ENCODE data around the gene FAM193B.

The FAM193B gene

DNA sequence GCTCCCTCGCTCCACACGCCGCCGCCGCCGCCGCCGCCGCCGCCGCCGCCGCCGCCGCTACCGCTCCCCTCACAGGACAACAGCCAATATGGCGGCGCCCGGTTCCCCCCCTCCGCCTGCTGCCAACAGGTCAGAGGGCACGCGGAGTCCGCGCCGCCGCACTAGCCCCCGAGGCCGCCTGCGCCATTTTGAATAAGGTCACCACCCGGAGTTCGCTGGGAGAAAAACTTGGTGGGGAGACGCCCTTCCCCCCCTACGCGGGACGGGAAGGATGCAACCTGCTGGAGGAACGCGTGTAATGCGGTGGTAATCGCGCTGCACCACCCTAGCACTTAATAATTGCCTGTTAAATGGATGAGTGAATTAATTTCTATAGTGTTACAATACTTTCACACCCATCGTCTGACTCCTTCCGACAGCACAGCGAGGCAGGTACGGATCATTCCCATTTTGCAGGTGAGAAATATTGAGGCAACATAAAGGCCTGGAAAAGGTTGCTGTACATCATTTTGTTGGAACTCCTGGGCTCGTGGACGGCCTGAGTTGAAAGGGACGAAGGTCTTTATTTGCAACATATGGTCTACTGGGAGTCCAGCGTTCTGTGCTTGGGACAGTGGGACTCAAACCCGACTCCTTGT, at the start of gene FAM193B:
Gene FAM193B, minus strand, starts transcription at position 90 of the 638 bp plus-strand sequence. CDS start 105 bp downstream, outside the sequence.
- DNase-seq (ENCODE audit: low read depth) = peak; percentile 89

DNA sequence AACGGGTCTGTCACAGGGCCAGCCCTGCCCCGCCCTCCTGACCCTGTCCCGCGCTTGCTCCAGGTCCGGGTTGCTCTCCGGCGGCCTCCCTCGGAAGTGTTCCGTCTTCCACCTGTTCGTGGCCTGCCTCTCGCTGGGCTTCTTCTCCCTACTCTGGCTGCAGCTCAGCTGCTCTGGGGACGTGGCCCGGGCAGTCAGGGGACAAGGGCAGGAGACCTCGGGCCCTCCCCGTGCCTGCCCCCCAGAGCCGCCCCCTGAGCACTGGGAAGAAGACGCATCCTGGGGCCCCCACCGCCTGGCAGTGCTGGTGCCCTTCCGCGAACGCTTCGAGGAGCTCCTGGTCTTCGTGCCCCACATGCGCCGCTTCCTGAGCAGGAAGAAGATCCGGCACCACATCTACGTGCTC, 49.8 kb upstream of the FAM193B start:
- DNase-seq (ENCODE audit: low read depth) = no peak

DNA sequence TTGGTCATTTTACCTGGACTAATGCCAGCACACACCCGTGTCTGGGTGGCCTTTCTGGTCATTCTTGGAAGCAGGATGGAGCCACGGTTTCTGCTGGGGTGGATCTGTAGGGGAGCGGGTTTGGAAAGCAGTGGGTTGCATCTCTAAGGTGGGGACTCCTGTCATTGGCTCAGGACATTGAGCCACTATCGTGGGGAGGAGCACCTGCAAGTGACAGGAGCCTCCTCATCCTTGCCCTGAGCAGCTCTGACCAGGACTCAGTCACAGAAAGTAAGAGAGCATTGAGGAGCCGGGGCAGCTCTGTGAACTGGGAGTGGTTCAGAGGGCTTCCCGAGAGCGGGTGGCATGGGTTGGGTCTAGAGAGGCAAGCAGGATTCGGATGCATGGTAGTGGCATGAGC, 49.3 kb upstream of the FAM193B start:
- no peak for DNase-seq (ENCODE audit: low read depth)

DNA sequence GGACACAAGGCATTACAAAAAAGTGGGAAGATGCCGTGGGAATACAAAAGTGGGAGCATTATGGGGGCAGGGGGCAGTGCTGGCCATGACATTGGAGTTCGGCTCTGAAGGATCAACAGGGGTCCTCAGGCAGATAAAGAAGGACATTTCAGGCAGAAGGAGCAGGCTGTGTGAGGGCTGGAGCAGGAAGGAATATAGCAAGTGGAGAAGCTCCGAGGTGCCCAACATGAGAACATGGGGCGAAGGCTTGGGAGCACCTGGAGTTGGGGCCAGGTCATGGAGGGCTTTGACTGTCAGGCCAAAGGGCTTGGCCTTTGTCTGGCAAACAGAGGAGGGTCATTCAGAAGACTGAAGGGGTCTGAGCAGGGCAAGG, 48.1 kb upstream of the FAM193B start:
- no peak for DNase-seq (ENCODE audit: low read depth)

DNA sequence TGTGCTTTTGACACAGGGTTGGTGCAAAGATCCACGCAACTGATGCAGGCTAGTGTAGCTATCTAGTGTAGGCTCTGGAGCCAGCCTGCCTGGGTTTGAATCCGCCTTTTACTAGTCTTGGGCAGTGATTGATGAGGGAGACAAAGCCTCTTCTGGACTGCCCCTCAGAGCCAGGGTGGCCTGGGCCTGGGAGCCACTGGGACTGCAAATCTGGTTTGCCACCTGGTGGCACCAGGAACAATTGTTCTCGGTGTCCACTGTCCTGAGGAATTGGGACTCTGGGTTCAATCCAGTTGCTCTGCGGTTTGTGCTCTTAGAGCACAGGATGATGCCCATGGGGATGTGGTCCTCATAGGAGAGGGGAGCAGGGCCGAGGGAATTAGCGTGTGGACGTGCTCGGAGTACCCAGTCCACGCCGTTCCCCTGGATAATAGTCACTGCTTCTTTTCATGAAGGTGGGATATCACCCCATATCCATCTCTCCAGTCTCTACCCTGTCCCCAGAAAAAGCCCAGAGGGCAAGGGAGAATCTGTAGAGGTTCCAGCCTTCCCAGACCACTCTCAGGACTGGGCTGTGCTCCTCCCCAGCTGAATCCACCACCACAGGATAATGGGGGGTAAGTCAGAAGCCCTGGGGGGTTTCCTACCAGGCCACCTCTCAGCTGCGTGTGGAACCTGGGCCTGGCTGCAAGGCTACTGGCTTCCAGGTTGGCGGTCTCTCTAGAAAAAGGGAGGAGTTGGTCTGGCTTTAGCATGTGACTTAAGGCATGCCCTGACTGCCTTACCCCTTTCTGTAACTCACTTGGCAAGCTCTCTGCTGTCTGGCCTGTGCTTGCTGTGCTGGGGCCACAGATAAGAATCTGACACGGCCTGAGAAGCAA, 47.5 kb upstream of the FAM193B start:
- DNase-seq (ENCODE audit: low read depth) = no peak

DNA sequence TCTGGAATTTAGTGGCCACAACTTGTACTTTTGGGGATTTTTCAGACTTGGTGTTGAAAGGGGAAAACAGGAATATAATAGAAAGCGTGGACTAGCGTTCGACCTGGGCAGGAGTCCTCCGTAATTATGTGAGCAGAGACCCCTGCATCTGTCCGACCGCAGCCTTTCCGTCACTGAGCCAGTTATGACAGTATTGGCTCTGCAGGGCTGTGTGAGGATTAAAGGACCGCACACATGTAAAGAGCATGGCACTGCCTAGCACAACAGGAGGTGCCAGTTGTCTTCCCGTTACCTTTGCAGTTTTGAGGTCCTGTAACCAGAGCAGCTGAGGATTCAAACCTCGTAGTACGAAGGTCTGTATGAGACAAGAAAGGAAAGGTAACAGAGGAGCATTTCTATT, 46.8 kb upstream of the FAM193B start:
- no peak for DNase-seq (ENCODE audit: low read depth)

DNA sequence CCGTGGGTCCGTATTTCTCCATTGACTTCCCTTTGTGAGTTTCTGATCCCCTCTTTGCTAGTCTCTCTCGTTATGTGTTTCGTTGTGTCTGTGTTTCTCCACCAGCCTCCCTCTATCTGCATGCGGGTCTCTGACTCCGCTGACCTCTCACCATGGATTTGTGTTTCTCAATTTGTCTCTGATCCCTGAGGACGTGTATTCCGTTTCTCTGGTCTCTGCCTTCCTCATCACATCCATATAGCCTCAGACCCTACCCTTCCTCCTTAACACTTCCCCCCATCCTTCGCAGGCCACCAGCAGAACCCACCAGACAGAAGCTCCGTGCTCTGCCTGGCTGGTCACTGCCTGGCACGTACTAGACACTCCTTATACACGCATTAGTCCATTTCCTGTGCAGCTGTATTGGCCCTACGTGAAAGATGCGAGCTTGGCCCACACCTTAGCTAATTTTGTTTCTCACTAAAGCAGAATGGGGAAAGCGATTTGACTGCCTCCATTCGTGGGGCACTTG, 46.2 kb upstream of the FAM193B start:
- DNase-seq (ENCODE audit: low read depth) = peak; percentile 55

DNA sequence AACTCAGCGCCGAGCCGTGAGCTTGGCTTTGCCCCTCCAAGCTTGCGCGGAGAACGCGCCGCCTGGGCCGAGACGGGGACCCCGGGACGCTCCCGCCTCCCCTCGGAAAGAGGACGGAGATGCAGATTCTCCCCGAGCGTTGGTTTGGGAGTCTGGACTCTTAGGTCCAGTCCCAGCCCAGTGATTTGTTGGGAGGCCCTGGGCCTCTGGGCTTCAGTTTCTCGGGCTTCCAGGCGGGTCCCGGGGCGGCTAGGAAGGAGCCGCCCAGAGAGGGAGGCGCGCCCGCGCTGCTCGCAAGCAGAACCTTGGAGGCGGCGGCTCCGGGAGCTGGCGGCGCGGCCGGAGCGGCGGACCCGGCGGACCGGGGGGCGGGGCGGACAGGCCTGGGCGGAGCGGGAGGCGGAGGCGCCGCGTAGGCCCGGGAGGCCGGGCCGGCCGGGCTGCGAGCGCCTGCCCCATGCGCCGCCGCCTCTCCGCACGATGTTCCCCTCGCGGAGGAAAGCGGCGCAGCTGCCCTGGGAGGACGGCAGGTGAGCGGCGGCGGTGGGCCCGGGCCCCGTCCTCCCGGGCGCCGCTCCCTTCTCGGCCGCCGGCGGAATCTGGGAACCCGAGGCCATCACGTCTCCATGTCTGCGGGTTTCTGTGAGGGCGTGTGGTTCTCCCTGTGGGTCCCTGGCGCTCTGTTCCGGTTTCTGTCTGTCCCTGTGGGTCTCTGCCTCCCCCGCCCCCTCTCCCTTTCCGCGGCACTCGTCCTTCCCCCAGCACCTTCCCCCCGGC, 45.6 kb upstream of the FAM193B start, which contains the start of gene B4GALT7:
Gene B4GALT7, plus strand, starts transcription at position 402 of the 777 bp plus-strand sequence. Its CDS starts 79 bp downstream, at position 481.
- DNase-seq (ENCODE audit: low read depth) = peak; percentile 83

DNA sequence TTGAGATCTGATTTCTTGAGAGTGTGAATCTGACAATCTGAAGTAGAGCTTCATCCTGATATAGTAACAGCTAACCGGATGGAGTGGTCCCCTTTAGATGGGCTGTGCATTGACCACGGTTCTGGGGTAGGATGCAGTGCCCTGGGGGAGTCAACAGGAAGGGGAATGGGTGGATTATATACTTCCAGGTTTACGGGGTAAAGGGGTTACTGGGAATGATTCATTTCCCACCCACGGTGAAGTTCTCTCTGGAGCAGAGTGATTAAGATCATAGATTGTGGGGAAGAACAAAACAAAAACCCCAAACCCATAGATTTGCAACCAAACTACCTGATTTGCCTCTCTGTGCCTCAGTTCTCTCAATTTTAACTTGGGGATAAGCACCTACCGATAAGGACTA, 44.1 kb upstream of the FAM193B start:
- no peak for DNase-seq (ENCODE audit: low read depth)

DNA sequence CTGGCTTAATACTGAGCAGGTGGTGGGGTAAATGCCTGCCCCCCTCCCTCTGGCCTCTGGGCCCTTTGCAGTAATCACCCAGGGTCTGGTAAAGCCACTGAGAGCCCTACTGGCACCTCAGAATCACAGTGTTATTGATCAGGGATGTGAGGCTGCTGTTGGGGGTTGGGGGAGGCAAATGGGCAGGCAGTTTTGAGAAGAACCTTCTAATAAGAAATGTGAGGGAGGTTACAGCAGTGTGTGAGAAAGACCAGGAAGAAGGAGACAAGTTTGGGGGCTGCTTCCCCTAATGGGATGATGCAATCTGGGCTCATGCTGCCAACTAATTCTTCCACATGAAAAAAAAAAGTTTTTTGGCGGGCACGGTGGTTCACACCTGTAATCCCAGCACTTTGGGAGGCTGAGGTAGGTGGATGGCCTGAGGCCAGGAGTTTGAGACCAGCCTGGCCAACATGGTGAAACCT, 42.4 kb upstream of the FAM193B start:
- no peak for DNase-seq (ENCODE audit: low read depth)

DNA sequence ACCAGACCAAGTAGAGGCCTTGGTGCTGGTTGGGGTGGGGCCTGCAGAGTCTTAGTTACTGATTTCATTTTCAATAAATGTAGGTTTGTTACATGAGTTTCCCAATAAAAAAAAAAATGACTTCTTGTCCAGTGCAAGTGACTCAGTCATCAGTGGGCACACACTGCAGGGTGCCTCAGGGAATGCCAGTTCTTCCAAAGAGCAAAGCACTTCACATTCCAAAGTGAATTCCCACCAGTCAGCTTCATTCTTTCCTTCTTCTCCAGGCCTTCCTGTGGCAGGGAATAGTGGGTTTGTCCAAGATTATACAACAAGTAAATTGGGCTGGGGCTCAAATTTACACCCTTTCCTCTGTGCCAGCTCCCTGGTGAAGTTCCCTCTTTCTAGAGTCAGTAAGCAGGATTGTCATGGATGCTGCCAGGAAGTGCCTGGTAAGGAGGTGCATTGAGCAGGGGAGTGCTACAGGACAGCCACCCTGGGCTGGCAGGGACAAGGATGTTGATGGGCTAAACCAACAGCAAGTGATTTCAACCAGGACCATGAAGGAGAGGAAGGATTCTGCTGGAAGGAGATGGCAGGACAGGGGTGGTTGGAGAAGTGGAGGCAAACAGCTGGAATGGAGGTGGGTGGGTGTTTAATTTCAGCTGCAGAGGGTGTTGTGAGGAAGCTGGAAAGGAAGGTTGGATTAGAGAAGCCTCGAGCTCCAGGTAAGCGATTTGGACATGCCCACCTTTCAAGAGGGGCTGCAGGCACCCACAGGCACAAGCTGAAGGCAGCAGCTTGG, 41.8 kb upstream of the FAM193B start:
- DNase-seq (ENCODE audit: low read depth) = peak; percentile 41

DNA sequence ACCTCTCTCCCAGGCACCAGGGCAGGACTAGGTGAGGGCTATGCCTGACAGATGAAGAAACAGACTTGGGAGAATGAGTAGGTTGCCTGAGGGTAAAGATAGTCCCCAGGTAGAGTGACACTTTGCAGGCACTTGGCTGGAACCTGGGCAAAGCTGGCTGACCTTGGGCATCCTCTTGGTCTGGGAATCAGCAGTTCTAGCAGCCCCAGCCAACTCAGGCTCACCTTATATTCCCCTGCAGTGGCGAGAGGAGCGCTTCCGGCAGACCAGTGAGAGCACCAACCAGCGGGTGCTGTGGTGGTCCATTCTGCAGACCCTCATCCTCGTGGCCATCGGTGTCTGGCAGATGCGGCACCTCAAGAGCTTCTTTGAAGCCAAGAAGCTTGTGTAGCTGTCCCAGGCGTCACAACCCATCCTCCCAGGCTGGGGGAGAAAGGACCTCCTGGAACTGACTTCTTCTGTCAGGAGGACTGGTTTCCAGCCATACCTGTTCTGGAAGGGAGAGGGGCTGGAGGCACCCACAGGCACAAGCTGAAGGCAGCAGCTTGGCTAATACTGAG, 40.7 kb upstream of the FAM193B start:
- DNase-seq (ENCODE audit: low read depth) = no peak

DNA sequence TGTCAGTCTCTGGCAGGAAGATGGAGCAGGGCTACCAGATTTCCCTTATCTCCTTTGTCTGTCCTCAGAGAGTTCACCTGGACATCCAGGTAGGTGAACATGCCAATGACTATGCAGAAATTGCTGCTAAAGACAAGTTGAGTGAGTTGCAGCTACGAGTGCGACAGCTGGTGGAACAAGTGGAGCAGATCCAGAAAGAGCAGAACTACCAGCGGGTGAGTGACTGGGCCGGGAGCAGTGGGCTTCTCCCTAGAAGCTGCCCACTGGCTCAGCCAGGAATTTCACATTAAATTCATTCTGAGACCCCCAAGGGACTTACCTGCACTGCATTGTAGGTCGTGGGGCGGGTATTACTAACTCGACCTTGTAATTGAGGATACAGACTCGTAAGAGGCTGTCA, 39.7 kb upstream of the FAM193B start:
- DNase-seq (ENCODE audit: low read depth) = no peak

DNA sequence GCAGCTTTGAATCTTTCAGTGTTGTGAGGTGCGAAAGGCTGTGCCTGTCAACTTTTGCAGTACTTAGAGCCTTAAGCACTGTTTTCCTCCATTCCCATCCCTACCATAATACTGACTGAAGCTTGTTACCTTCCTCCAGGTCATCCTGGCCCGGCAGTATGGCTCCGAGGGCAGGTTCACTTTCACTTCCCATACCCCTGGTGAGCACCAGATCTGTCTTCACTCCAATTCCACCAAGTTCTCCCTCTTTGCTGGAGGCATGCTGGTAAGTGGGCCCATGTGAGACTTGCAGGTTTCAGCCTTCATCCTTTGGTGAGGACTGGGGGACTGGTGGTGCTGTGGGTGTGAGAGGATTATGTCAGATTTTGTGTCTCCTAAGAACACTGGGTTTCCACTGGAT, 39.1 kb upstream of the FAM193B start:
- DNase-seq (ENCODE audit: low read depth) = no peak

DNA sequence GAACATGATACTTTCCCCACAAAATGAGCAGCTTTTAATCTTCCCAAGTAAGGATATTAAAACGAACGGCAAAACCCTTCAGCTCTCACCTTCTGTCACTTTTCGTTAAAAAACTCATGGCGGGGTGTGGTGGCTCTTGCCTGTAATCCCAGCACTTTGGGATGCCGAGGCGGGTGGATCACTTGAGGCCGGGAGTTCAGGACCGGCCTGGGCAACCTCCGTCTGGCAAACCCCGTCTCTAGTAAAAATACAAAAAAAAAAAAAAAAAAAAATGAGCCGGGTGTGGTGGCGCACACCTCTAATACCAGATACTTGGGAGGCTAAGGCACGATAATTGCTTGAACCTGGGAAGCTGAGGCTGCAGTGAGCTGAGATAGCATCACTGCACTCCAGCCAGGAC, 38.5 kb upstream of the FAM193B start:
- no peak for DNase-seq (ENCODE audit: low read depth)

DNA sequence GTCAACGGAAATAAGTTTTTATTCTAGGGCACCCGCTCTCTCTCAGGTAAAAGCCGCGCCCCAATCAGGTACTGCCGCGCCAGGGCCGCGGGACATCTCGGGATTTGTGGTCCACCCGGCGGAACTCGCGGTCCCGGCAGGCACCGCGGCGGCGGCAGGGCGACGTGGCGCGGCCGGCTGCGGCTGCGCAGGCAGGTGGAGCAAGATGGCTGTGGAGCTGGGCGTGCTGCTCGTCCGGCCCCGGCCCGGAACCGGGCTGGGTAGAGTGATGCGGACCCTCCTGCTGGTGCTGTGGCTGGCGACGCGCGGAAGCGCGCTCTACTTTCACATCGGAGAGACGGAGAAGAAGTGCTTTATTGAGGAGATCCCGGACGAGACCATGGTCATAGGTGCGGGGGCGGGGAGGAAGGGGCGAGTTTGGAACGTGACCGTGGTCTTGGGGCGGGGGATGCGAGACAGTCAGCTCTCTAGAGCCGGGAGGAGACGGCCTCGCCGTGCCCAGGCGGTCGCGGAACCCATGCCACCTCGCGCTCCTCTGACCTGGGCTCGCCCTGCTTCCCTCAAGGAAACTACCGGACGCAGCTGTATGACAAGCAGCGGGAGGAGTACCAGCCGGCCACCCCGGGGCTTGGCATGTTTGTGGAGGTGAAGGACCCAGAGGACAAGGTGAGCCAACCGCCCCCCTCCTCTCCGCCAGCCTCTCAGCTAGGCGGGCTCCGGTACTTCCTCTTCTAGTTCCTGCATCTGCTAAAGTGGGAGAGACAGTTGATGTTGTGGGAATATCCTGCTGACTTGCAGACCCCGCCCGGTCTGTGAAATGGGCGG, 37.9 kb upstream of the FAM193B start, which contains the start of gene TMED9:
Gene TMED9, plus strand, starts transcription at position 194 of the 825 bp plus-strand sequence. Its CDS starts 12 bp downstream, at position 206.
- DNase-seq (ENCODE audit: low read depth) = peak; percentile 87

DNA sequence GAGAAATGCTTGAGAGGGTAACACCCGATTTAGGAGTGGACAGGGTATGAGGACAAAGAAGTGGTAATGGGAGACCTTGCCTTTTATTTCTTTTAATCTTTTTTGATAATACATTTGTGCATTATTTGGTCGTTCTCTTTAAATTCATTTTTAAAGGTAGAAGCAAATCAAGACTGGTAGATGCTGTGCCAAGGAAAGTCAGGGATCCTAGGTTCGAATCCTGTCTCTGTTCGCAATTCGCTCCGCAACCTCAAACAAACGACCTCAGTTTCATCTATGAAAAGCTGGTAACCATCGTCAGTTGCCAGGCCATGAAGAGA, 37.3 kb upstream of the FAM193B start:
- DNase-seq (ENCODE audit: low read depth) = no peak

DNA sequence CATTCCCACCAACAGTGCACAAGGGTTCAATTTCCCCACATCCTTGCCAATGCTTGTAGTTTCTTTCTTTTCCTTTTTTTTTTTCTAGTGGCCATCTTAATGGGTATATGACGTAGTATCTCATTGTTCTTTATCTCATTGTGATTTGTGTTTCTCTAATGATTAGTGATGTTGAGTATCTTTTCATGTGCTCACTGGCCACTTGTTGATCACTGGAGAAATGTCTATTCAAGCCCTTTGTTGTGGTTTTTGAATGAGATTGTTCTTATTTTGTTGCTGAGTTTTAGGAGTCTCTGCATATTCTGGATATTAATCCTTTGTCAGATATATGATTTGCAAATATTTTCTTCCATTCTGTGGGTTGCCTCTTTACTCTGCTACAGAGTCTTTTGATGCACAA, 36.0 kb upstream of the FAM193B start:
- DNase-seq (ENCODE audit: low read depth) = no peak

DNA sequence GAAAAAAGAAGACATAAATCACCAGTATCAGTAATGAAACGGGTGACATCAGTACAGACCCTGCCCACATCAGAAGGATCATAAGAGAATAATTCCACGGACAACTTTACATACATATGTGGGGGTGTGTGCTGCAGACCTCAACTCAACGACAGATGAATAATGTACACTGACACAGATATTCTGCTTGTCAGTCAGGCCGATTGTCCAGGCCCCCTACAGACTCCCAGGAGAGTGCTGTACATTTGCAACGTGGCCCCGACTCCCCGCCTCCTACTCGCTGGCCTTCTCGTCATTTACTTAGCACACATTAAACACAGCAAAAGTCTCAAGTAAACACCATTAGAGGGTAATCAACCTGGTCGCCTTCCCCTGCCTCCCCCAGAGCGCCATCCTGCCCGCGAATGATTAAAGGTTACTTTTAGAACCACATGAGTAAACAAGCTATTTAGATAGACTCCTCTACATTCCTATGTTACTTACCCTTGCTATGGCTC, 34.1 kb upstream of the FAM193B start:
- no peak for DNase-seq (ENCODE audit: low read depth)

DNA sequence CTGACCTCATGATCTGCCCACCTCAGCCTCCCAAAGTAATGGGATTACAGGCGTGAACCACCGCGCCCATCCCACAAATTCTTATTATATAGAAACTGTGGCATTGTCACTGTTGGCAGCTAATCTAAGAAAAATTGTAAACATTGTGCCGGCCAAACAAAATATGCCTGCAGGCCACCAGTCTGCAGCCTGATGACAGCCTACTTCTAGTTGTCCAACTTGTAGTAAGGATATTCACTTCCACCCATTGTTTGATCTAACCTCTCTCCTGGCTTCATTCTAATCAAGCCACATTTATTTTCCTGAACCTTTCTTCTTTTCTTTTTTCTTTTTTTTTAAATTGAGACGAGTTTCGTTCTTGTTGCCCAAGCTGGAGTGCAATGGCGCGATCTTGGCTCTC, 24.0 kb upstream of the FAM193B start:
- DNase-seq (ENCODE audit: low read depth) = no peak

All from EH (cell line).